ENCODE results near the gene AMN1. TPM values are rescaled to one million over a fixed set of nuclear protein-coding genes. Genes with fewer than 3 reads are reported as not detected.
"Not testable (repeated sequence)": the region's sequence is repeated elsewhere in the genome, so short reads cannot be mapped to it uniquely, and the experiment has no call there.

The AMN1 gene
- total and polyA plus RNA-seq, 8 donors: 3.5 to 8.4 (median 4.9) TPM

- FAIRE-seq (no peak), DNase-seq (no peak), ATAC-seq (no peak)
- Histone ChIP-seq H3K27ac (no peak overlapping the region), H3K4me3 (no peak overlapping the region), H3K36me3 (no peaks in the 10 kb centered on the region), H3K4me1 (no peaks in the 10 kb centered on the region), H3K9me3 (no peaks in the 10 kb centered on the region), H3K27me3 (no peaks in the 10 kb centered on the region)
- TF ChIP-seq, protein P1, sequence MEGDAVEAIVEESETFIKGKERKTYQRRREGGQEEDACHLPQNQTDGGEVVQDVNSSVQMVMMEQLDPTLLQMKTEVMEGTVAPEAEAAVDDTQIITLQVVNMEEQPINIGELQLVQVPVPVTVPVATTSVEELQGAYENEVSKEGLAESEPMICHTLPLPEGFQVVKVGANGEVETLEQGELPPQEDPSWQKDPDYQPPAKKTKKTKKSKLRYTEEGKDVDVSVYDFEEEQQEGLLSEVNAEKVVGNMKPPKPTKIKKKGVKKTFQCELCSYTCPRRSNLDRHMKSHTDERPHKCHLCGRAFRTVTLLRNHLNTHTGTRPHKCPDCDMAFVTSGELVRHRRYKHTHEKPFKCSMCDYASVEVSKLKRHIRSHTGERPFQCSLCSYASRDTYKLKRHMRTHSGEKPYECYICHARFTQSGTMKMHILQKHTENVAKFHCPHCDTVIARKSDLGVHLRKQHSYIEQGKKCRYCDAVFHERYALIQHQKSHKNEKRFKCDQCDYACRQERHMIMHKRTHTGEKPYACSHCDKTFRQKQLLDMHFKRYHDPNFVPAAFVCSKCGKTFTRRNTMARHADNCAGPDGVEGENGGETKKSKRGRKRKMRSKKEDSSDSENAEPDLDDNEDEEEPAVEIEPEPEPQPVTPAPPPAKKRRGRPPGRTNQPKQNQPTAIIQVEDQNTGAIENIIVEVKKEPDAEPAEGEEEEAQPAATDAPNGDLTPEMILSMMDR (IDR thresholded peaks at IDR 0.05): no peak
- intact Hi-C loops (cut with DNase I): no loop called here
Observed at GRCh38 chr12:31702047-31702446, 26.8 kb downstream of the AMN1 start.

GRCh38 chr12:31689921-31690320 lies 38.9 kb downstream of the AMN1 start:
- ATAC-seq, FAIRE-seq: not testable (repeated sequence)

GRCh38 chr12:31687101-31687527 lies 41.7 kb downstream of the AMN1 start:
- no peak for DNase-seq
- intact Hi-C loops (cut with DNase I): no loop called here

More at GRCh38 chr12:31689921-31690320, 38.9 kb downstream of the AMN1 start:
- H3K9me3 ChIP-seq; H3K27ac ChIP-seq; H3K4me3 ChIP-seq; intact Hi-C loops (cut with DNase I); DNase-seq; H3K4me1 ChIP-seq; H3K36me3 ChIP-seq; H3K27me3 ChIP-seq: not testable (repeated sequence)
- 90 to 93% methylated on average over 3 of the region's 3 CpGs for WGBS, 2 donors

GRCh38 chr12:31685801-31686200 lies 43.0 kb downstream of the AMN1 start:
- Histone ChIP-seq H3K4me1 (no peaks in the 10 kb centered on the region), H3K27me3 (no peaks in the 10 kb centered on the region), H3K27ac (no peak overlapping the region), H3K4me3 (no peak overlapping the region), H3K9me3 (no peaks in the 10 kb centered on the region), H3K36me3 (peaks cover 0 to 3% (median 0%) of the 10 kb centered on the region in 3 donors)
- TF ChIP-seq, protein P1 (IDR thresholded peaks at IDR 0.05): no peak
- intact Hi-C loops (cut with DNase I): no loop called here
- ATAC-seq (no peak), FAIRE-seq (no peak), DNase-seq (no peak)
- 96% methylated on average over 3 of the region's 3 CpGs for whole genome bisulfite sequencing, 2 donors

More at GRCh38 chr12:31687101-31687527, 41.7 kb downstream of the AMN1 start:
- no peak for FAIRE-seq
- Histone ChIP-seq H3K27me3 (no peaks in the 10 kb centered on the region), H3K36me3 (peaks cover 0 to 3% (median 0%) of the 10 kb centered on the region in 3 donors), H3K4me3 (no peak overlapping the region), H3K27ac (no peak overlapping the region), H3K9me3 (no peaks in the 10 kb centered on the region), H3K4me1 (no peaks in the 10 kb centered on the region)
- 85 to 92% methylated on average over 3 of the region's 3 CpGs for WGBS, 2 donors
- peak in 1 of 4 donors; percentile 46 for ATAC-seq
- TF ChIP-seq, protein P1 (IDR thresholded peaks at IDR 0.05): no peak

GRCh38 chr12:31682136-31682962 lies 46.5 kb downstream of the AMN1 start:
- Histone ChIP-seq H3K4me3 (no peak overlapping the region), H3K4me1 (no peaks in the 10 kb centered on the region), H3K9me3 (no peaks in the 10 kb centered on the region), H3K27me3 (no peaks in the 10 kb centered on the region), H3K27ac (no peak overlapping the region), H3K36me3 (peaks cover 0 to 3% (median 0%) of the 10 kb centered on the region in 3 donors)
- ATAC-seq: peak; percentile 40 to 96 (median 82)
- peak in 3 of 6 donors; percentile 13 to 60 (median 47) for DNase-seq
- FAIRE-seq: no peak
- 67 to 75% methylated on average over 10 of the region's 10 CpGs for WGBS, 2 donors
- intact Hi-C loops (cut with DNase I): no loop called here
- TF ChIP-seq, protein P1 (IDR thresholded peaks at IDR 0.05): peak; percentile 6 to 46 (median 30)

Data from pancreas (tissue), 10 donors.